Pancreas (tissue), 10 donors: Measurements from ENCODE around the gene TP53BP2. TPM values are rescaled to one million over a fixed set of nuclear protein-coding genes. Genes with fewer than 3 reads are reported as not detected.

Experiments used
- ATAC-seq, 4 donors: fragments of 200-7000 bp; cut with Tn5 transposase; one replicate each; pipeline versions ENCODE4 v1.8.0 to v1.9.1; 2020; ENCODE audit warnings: mild to moderate bottlenecking in 4 of 4, moderate library complexity in 4 of 4
- DNase-seq, 6 donors: peaks; one replicate each; pipeline ENCODE4 v3.0.0-alpha.2; 2020
- FAIRE-seq: peaks from 2 replicates; lab custom pipeline; 2012; peaks lifted over from hg19 to GRCh38; lab: Jason Lieb, UNC
- H3K27ac ChIP-seq, 4 donors: fragments of 200-600 bp; sonication (generic); 1 replicate in 3 of 4; 2 replicates in 1 of 4; pipeline versions ENCODE4 v1.5.0 to v1.8.0; 2020
- H3K27me3 ChIP-seq, 4 donors: fragments of 200-600 bp; one replicate each; pipeline ENCODE4 v1.8.0; 2021
- H3K36me3 ChIP-seq, 3 donors: fragments of 200-600 bp; sonication (generic) in 1 of 3; one replicate each; pipeline versions ENCODE4 v1.5.0 to v1.8.0; 2020 to 2021
- H3K4me1 ChIP-seq, 3 donors: fragments of 200-600 bp; one replicate each; pipeline ENCODE4 v1.8.0; 2021
- H3K4me3 ChIP-seq, 4 donors: fragments of 200-600 bp; sonication (generic) in 2 of 4; one replicate each; pipeline versions ENCODE4 v1.5.0 to v1.8.0; 2020 to 2021
- H3K9me3 ChIP-seq, 4 donors: fragments of 200-600 bp; one replicate each; pipeline ENCODE4 v1.8.0; 2021
- WGBS, 2 donors: extraction: QIAGEN DNeasy Blood & Tissue Kit; methylation state at CpG; one replicate each; pipeline ENCODE4 v1.1.7; 2013; 5-methylcytosine and 5-hydroxymethylcytosine counted together
- intact Hi-C, 3 donors: fragments of 100-400 bp; cut with DNase I; formaldehyde crosslinking; loops; one replicate each; pipeline versions ENCODE4 v1.11.1 to v1.14.2; 2022
- polyA plus RNA-seq, 2 donors: library from polyadenylated mRNA; stranded (reverse); fragments of 200-250 nt; gene quantifications; one replicate each; pipeline ENCODE4 v1.2.3, GENCODE V29; 2013
- total RNA-seq, 6 donors: library from RNA; stranded (reverse); fragmentation: NEBNext Ultra II Directional in 4 of 6; extraction: Animal tissue kit (Norgen Biotek cat#: 25700) in 4 of 6; gene quantifications; one replicate each; pipeline versions ENCODE4 v1.2.1 to v1.2.4, GENCODE V29; 2021 to 2023
- TF ChIP-seq, protein P1 (sequence below), 4 donors: fragments of 200-600 bp; sonication (generic) in 3 of 4; IDR thresholded peaks; one replicate each; pipeline versions ENCODE4 v1.5.0 to v1.8.0; 2021; ENCODE audit warnings: antibody characterized with exemption in 4 of 4
- donor health status: healthy with polysubstance abuse.
- donor health status: DM: no; HTN: no; CAD: no; lungs with moderate emphysema.
- donor health status: DM: no; HTN: no; CAD: no.
- donor health status: control.
- donor health status: control.
- donor health status: Bipolar disorder and iron deficiency.
- donor health status: DM: yes; HTN: yes; CAD: no.
- donor health status: DM: no; HTN: no; CAD: no.
- donor health status: DM: no; HTN: no; CAD: no.
- donor health status: DM: yes; HTN: yes; CAD: no.

The TP53BP2 gene
- total and polyA plus RNA-seq, 8 donors: 5.5 to 31.7 (median 14.1) TPM

DNA sequence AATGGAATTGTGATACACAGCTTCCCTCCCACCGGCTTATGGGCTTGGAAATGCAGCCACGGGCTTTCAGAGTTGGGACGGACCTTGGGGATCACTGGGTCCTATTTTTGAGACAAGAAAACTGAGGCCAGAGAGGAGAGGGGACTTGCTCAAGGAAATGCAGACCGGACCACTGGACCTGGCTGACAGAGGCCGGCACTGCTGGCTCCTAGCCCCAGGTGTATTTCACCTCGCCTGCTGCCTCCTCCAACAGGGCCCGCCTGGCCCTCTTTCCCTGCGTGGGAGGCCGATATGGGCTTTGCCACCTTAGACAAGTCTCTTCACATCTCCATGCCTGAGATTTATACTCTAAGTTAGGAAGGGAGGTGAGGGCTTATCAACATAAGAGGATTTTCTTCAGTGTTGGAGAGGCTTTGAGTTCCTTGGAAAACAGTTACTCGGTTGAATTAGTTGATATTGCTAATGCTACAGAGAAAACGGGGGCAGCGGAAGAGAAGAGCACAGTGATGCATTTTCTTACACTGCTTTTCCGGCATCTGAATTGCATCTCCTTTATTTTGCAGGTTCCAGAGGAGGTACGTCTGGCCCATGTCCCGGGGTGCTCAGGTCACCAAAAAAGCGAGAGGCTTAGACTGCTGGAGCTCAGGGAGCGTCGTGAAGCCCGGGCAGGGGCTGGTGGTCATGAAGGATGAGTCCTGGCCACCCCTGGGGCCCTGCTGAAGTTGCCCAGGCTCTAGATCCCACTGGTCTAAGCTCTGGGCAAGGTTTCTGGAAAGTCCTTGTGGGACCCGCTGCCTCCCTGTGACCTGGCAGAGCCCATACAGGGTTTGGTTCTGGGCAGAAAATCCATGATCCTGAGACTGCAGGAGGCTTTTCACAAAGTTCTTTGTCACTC is 88.7 kb downstream of the TP53BP2 start:
- no peak for ATAC-seq
- DNase-seq: no peak
- Histone ChIP-seq H3K36me3 (peaks cover 0 to 81% (median 15%) of the 10 kb centered on the region in 3 donors), H3K4me3 (no peak overlapping the region), H3K9me3 (no peaks in the 10 kb centered on the region), H3K27ac (no peak overlapping the region), H3K4me1 (no peaks in the 10 kb centered on the region), H3K27me3 (no peaks in the 10 kb centered on the region)
- intact Hi-C loops: no loop called here
- WGBS, 2 donors: 89 to 90% methylated on average over 19 to 20 of the region's 20 CpGs
- FAIRE-seq: no peak
- TF ChIP-seq, protein P1, sequence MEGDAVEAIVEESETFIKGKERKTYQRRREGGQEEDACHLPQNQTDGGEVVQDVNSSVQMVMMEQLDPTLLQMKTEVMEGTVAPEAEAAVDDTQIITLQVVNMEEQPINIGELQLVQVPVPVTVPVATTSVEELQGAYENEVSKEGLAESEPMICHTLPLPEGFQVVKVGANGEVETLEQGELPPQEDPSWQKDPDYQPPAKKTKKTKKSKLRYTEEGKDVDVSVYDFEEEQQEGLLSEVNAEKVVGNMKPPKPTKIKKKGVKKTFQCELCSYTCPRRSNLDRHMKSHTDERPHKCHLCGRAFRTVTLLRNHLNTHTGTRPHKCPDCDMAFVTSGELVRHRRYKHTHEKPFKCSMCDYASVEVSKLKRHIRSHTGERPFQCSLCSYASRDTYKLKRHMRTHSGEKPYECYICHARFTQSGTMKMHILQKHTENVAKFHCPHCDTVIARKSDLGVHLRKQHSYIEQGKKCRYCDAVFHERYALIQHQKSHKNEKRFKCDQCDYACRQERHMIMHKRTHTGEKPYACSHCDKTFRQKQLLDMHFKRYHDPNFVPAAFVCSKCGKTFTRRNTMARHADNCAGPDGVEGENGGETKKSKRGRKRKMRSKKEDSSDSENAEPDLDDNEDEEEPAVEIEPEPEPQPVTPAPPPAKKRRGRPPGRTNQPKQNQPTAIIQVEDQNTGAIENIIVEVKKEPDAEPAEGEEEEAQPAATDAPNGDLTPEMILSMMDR (IDR thresholded peaks at IDR 0.05): no peak

DNA sequence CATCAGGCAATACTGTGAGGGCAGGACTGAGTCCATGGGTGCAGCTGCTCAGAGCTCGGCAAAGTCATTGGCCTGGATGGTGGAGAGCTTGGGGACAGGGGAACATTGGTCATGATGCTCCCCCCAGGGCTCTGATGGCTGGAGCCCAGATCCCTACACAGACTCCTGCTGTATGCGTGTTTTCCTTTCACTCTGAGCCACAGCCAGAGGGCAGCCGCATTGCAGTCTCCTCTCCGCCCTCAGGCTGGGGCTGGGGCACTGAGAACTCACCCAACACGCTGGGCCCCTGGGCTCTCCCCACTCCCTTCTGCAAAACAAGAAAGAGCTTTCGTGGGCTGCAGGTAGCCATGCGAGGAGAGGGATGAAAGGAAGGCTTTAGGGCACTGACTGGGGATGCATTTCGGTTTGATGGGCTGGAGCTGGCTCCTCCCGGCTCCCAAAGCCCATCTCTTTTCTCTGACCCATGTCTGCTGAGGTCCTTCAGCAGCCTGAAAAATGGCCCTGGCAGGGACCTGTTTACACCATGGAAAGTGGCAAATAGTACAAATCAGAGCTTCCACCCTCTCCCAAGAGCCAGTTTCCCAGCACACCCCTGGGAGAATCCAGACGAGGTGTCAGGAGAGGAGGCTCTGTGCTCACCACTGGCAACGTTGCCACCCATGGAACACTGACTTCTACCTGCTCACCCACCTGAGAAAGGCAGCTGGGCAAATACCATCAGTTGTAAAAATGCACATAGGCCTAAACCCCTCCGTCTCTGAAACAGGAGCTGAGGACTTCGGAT is 89.6 kb downstream of the TP53BP2 start:
- ATAC-seq (no peak), DNase-seq (no peak), FAIRE-seq (no peak)
- H3K36me3 ChIP-seq: peaks cover 0 to 85% (median 21%) of the 10 kb centered on the region in 3 donors
- H3K9me3 ChIP-seq: no peaks in the 10 kb centered on the region
- intact Hi-C loops: no loop called here
- WGBS, 2 donors: 84 to 86% methylated on average over 13 of the region's 13 CpGs
- no peak overlapping the region for H3K27ac ChIP-seq
- no peaks in the 10 kb centered on the region for H3K27me3 ChIP-seq
- H3K4me3 ChIP-seq: no peak overlapping the region
- no peaks in the 10 kb centered on the region for H3K4me1 ChIP-seq
- TF ChIP-seq, protein P1 (IDR thresholded peaks at IDR 0.05): no peak

DNA sequence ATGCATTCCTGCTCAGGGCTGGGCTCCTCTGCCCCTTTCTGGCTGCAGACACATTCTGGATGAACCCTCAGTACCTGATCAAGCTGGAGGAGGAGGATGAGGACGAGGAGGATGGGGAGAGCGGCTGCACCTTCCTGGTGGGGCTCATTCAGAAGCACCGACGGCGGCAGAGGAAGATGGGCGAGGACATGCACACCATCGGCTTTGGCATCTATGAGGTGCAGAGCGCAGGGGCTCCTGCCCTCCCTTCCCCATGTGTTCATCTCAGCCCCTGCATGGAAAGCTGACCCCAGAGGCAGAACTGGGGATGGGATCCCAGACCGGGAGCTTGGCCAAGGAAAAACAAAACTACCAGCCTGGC is 90.3 kb downstream of the TP53BP2 start:
- Histone ChIP-seq H3K27ac (no peak overlapping the region), H3K4me1 (no peaks in the 10 kb centered on the region), H3K4me3 (no peak overlapping the region), H3K9me3 (no peaks in the 10 kb centered on the region), H3K27me3 (no peaks in the 10 kb centered on the region), H3K36me3 (peaks cover 0 to 85% (median 25%) of the 10 kb centered on the region in 3 donors)
- FAIRE-seq: no peak
- DNase-seq: no peak
- WGBS, 2 donors: 90 to 95% methylated on average over 9 of the region's 9 CpGs
- intact Hi-C loops: no loop called here
- no peak for ATAC-seq
- TF ChIP-seq, protein P1 (IDR thresholded peaks at IDR 0.05): no peak

DNA sequence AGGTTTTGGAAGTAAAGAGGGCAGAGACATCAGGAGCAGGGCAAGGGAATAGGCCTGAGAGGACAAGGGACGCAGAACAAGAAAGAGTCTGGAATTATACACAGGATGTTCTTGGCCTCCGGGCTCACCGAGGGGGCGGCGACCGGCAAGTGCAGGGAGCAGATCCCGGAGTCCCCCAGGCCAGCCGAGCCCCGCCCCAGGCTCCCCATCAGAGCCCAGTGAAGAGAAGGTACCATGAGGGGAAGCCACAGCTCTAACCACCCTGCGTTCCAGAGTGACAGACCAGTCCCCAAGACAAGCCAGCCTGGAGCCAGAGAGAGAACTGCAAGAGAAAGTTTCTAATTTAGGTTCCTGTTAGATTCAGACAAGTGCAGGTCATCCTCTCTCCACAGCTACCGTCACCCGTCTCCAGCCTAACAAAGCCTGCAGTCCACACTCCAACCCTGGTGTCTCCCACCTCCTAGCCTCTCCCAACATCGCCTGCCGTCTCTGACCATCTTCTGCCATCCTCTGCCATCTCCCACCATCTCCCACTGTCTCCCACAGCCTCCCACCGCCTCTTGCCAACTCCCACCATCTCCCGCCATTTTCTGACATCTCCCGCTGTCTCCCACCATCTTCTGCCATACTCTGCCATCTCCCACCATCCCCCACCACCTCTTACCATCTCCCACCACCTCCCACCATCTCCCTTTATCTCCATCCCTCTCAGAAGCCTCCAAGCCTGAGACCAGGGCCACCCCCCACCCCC is 90.9 kb downstream of the TP53BP2 start:
- 95 to 97% methylated on average over 17 of the region's 17 CpGs for WGBS, 2 donors
- intact Hi-C loops: no loop called here

More for the DNA sequence above, 90.9 kb downstream of the TP53BP2 start:
- Histone ChIP-seq H3K9me3 (no peaks in the 10 kb centered on the region), H3K4me3 (no peak overlapping the region), H3K4me1 (no peaks in the 10 kb centered on the region), H3K27ac (no peak overlapping the region), H3K27me3 (no peaks in the 10 kb centered on the region), H3K36me3 (peaks cover 0 to 85% (median 25%) of the 10 kb centered on the region in 3 donors)
- ATAC-seq (no peak), FAIRE-seq (no peak), DNase-seq (no peak)
- TF ChIP-seq, protein P1 (IDR thresholded peaks at IDR 0.05): no peak
